ENCODE measurements around the gene NUMB. TPM values are rescaled to one million over a fixed set of nuclear protein-coding genes. Genes with fewer than 3 reads are reported as not detected.
A peak's percentile ranks its signal among the peaks of the same experiment; 100 is the strongest.

The NUMB gene
- polyA plus RNA-seq, 1 donor, result 88.3 TPM

DNA sequence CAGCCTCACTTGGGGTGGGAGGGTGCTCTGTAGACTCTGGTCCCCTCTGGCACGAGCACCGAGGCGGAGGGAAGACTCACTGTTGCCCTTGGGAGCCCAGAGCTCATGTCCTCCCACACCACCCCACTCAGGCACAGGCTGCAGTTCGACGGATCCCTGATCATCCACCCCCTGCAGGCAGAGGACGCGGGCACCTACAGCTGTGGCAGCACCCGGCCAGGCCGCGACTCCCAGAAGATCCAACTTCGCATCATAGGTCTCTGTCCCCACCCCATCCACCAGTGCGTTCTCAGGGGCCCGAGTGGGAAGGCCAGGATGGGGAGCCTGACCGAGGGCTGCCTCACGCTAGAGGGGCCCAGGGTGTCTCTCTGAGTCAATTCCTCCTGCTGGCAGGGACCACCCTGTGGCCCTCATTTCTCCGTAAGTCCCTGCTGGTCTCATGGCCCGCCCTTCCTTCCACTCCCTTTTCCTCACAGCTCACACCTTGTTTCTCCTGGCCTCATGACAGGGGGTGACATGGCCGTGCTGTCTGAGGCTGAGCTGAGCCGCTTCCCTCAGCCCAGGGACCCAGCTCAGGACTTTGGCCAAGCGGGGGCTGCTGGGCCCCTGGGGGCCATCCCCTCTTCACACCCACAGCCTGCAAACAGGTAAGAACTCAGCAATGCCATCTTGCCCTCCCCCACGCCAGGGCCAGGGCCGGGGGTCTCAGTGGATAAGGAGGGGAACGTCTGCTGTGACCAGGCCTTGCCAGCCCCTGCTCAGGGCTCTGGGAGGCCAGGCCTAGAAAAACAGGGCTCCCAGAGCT lies 194.1 kb downstream of the NUMB start:
- H3K36me3 ChIP-seq (ENCODE audit: control insufficient read depth, insufficient read depth, low read length), result peaks cover 76% of the 10 kb centered on the region
- no CpG with 5 or more reads among the region's 23 CpGs for WGBS (ENCODE audit: insufficient coverage, low lambda C conversion rate)
- no peaks in the 10 kb centered on the region for H3K9me3 ChIP-seq (ENCODE audit: control insufficient read depth, low read depth, low read length)
- peaks cover 24% of the 10 kb centered on the region for H3K4me1 ChIP-seq (ENCODE audit: control insufficient read depth, insufficient read depth, low read length)
- DNase-seq, result peak; percentile 63 to 81
- no peak overlapping the region for H3K4me3 ChIP-seq (ENCODE audit: low read length)
- H3K27me3 ChIP-seq (ENCODE audit: control insufficient read depth, insufficient read depth, low read length), result no peaks in the 10 kb centered on the region
- H3K27ac ChIP-seq (ENCODE audit: low read length), result peak overlapping the region; percentile 58

DNA sequence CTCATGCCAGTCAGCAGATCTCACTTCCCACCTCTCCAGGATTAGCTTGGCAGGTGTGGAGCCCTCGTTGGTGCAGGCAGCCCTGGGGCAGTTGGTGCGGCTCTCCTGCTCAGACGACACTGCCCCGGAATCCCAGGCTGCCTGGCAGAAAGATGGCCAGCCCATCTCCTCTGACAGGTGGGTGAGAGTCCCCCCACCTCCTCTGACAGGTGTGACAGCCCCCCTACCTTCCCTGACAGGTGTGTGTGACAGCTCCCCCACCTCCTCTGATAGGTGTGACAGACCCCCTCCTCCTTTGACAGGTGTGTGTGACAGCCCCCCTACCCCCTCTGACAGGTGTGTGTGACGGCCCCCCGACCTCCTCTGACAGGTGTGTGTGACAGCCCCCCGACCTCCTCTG lies 194.7 kb downstream of the NUMB start:
- H3K27me3 ChIP-seq (ENCODE audit: control insufficient read depth, insufficient read depth, low read length), result no peaks in the 10 kb centered on the region
- H3K36me3 ChIP-seq (ENCODE audit: control insufficient read depth, insufficient read depth, low read length), result peaks cover 77% of the 10 kb centered on the region
- H3K4me1 ChIP-seq (ENCODE audit: control insufficient read depth, insufficient read depth, low read length), result peaks cover 24% of the 10 kb centered on the region
- no peak overlapping the region for H3K4me3 ChIP-seq (ENCODE audit: low read length)
- no peak for DNase-seq
- no peaks in the 10 kb centered on the region for H3K9me3 ChIP-seq (ENCODE audit: control insufficient read depth, low read depth, low read length)
- WGBS (ENCODE audit: insufficient coverage, low lambda C conversion rate), result 90% methylated on average over 2 of the region's 7 CpGs
- peak overlapping the region; percentile 58 for H3K27ac ChIP-seq (ENCODE audit: low read length)

- Histone ChIP-seq H3K27ac (ENCODE audit: low read length) (no peak overlapping the region), H3K9me3 (ENCODE audit: control insufficient read depth, low read depth, low read length) (no peaks in the 10 kb centered on the region), H3K4me1 (ENCODE audit: control insufficient read depth, insufficient read depth, low read length) (peaks cover 24% of the 10 kb centered on the region), H3K4me3 (ENCODE audit: low read length) (no peak overlapping the region), H3K27me3 (ENCODE audit: control insufficient read depth, insufficient read depth, low read length) (no peaks in the 10 kb centered on the region), H3K36me3 (ENCODE audit: control insufficient read depth, insufficient read depth, low read length) (peaks cover 71% of the 10 kb centered on the region)
- DNase-seq, result no peak
- no CpG with 5 or more reads among the region's 20 CpGs for WGBS (ENCODE audit: insufficient coverage, low lambda C conversion rate)
Measured at GRCh38 chr14:73262427-73263183, 195.7 kb downstream of the NUMB start.

DNA sequence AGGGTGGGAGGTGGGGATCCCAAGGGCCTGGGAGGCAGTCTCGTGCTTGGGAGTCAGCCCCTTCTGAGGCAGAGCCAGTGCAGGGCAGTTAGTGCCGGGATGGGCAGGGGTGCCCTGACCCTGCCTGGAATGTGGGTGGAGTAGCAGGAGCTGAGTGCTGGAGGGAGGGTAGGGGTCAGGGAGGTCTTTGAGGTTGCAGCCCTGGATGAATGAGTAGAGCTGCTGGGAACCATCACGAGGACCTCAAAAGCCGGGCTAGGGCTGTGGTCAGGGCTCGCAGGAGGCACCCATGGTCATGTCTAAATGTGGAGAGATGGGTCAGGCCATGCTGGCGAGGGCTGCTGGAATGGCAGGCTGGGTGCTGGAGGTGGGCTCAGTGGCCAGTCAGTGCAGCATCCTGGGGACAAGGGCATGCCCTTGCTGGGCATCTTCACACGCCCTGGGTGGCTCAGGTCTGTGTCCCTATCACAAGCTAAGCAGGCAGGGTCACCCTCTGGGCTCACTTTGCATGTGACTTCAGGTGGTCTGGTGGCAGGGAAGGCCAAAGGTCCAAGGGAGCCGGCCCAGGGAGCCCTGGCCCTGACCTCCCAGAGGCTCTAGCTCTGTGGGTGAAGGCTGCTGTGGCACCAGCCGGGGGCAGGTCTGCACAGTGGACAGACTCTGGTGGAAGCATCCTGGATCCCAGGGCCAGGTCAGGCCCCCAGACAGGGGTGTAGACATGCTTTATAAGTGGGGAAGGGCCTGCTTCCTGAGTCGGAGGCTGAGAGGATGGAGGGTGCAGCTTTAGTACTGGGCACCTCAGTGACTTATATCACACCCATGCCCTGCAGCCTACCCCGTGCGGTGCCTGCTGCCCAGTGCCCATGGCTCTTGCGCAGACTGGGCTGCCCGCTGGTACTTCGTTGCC lies 196.6 kb downstream of the NUMB start:
- peaks cover 24% of the 10 kb centered on the region for H3K4me1 ChIP-seq (ENCODE audit: control insufficient read depth, insufficient read depth, low read length)
- DNase-seq, result no peak
- no peak overlapping the region for H3K27ac ChIP-seq (ENCODE audit: low read length)
- H3K4me3 ChIP-seq (ENCODE audit: low read length), result no peak overlapping the region
- no peaks in the 10 kb centered on the region for H3K27me3 ChIP-seq (ENCODE audit: control insufficient read depth, insufficient read depth, low read length)
- WGBS (ENCODE audit: insufficient coverage, low lambda C conversion rate), result no CpG with 5 or more reads among the region's 15 CpGs
- no peaks in the 10 kb centered on the region for H3K9me3 ChIP-seq (ENCODE audit: control insufficient read depth, low read depth, low read length)
- peaks cover 65% of the 10 kb centered on the region for H3K36me3 ChIP-seq (ENCODE audit: control insufficient read depth, insufficient read depth, low read length)

- Histone ChIP-seq H3K27ac (ENCODE audit: low read length) (no peak overlapping the region), H3K4me3 (ENCODE audit: low read length) (no peak overlapping the region), H3K4me1 (ENCODE audit: control insufficient read depth, insufficient read depth, low read length) (peaks cover 24% of the 10 kb centered on the region), H3K27me3 (ENCODE audit: control insufficient read depth, insufficient read depth, low read length) (no peaks in the 10 kb centered on the region), H3K36me3 (ENCODE audit: control insufficient read depth, insufficient read depth, low read length) (peaks cover 58% of the 10 kb centered on the region), H3K9me3 (ENCODE audit: control insufficient read depth, low read depth, low read length) (no peaks in the 10 kb centered on the region)
- no CpG with 5 or more reads among the region's 6 CpGs for WGBS (ENCODE audit: insufficient coverage, low lambda C conversion rate)
- no peak for DNase-seq
Measured at GRCh38 chr14:73261075-73261474, 197.3 kb downstream of the NUMB start.

DNA sequence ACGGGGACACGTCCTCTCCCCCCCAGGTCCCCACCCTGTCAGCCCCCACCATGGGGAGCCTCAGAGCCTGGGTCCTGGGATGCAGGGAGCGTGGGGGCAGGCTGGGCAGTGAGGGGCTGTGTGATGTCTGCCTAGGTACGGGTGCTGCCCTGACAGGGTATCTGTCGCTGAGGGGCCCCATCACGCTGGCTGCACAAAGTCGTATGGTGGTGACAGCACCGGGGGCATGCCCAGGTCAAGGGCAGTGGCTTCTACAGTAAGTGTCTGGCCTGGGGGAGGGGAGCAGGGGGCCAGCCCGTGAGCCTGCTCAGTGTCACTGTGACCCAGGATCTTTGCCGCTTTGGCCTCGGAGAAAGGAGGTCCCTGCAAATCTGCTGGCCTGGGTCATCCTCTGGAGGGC lies 197.8 kb downstream of the NUMB start:
- Histone ChIP-seq H3K4me1 (ENCODE audit: control insufficient read depth, insufficient read depth, low read length) (peaks cover 24% of the 10 kb centered on the region), H3K9me3 (ENCODE audit: control insufficient read depth, low read depth, low read length) (no peaks in the 10 kb centered on the region), H3K4me3 (ENCODE audit: low read length) (no peak overlapping the region), H3K27ac (ENCODE audit: low read length) (no peak overlapping the region), H3K36me3 (ENCODE audit: control insufficient read depth, insufficient read depth, low read length) (peaks cover 59% of the 10 kb centered on the region), H3K27me3 (ENCODE audit: control insufficient read depth, insufficient read depth, low read length) (no peaks in the 10 kb centered on the region)
- no peak for DNase-seq
- no CpG with 5 or more reads among the region's 11 CpGs for WGBS (ENCODE audit: insufficient coverage, low lambda C conversion rate)

DNA sequence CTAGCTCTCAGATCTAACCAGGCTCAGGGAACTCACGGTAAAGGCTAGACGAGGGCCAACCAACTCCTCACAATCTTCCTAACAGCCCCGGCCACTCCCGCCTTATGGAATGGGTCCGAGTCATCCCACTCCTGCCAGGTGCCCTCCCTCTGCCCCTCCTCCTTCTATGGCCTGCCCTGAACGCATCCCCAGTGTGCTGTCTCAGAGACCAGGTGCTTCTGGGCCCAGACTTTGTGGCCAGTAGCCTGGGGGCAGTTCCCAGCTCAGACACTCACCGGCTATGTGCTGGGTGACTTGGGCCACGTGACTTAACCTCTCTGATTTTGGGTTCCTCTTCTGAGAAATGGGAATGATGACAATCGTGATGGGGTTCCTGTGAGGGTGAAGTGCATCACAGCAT lies 198.5 kb downstream of the NUMB start:
- no CpG with 5 or more reads among the region's 9 CpGs for WGBS (ENCODE audit: insufficient coverage, low lambda C conversion rate)
- peaks cover 60% of the 10 kb centered on the region for H3K36me3 ChIP-seq (ENCODE audit: control insufficient read depth, insufficient read depth, low read length)
- peaks cover 17% of the 10 kb centered on the region for H3K4me1 ChIP-seq (ENCODE audit: control insufficient read depth, insufficient read depth, low read length)
- H3K9me3 ChIP-seq (ENCODE audit: control insufficient read depth, low read depth, low read length), result no peaks in the 10 kb centered on the region
- no peak overlapping the region for H3K4me3 ChIP-seq (ENCODE audit: low read length)
- no peak for DNase-seq
- no peak overlapping the region for H3K27ac ChIP-seq (ENCODE audit: low read length)
- no peaks in the 10 kb centered on the region for H3K27me3 ChIP-seq (ENCODE audit: control insufficient read depth, insufficient read depth, low read length)

DNA sequence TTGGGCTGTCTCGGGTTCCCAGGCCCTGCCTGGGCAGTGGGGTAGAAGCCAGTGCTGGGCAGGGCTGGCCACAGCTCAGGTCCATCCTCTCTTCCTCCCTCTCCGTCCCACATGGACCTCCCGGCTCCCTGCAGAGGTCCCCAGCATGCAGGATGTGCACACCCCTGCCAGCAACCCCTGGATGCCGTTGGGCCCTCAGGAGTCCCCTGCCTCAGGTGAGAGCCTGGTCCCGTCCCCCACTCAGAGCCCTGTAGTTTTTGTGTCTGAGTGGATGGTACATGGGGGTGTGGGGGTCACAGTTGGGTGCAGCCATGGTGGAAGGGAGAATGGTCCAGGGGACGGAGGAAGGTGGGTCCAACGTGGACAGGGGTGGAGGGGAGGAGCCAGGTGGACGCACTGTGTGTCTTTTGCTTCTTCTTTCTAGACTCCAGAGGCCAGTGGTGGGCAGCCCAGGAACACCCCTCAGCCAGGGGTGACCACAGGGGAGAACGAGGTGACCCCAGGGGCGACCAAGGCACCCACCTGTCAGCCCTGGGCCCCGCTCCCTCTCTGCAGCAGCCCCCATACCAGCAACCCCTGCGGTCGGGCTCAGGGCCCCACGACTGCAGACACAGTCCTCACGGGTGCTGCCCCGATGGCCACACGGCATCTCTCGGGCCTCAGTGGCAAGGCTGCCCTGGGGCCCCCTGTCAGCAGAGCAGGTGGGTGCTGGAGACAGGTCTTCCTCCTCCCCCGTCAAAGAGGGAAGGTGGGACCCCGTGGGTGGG lies 199.3 kb downstream of the NUMB start:
- WGBS (ENCODE audit: insufficient coverage, low lambda C conversion rate), result 100% methylated on average over 1 of the region's 20 CpGs
- H3K9me3 ChIP-seq (ENCODE audit: control insufficient read depth, low read depth, low read length), result no peaks in the 10 kb centered on the region
- no peaks in the 10 kb centered on the region for H3K27me3 ChIP-seq (ENCODE audit: control insufficient read depth, insufficient read depth, low read length)
- H3K36me3 ChIP-seq (ENCODE audit: control insufficient read depth, insufficient read depth, low read length), result peaks cover 63% of the 10 kb centered on the region
- peaks cover 9% of the 10 kb centered on the region for H3K4me1 ChIP-seq (ENCODE audit: control insufficient read depth, insufficient read depth, low read length)
- H3K27ac ChIP-seq (ENCODE audit: low read length), result no peak overlapping the region
- no peak for DNase-seq
- no peak overlapping the region for H3K4me3 ChIP-seq (ENCODE audit: low read length)

DNA sequence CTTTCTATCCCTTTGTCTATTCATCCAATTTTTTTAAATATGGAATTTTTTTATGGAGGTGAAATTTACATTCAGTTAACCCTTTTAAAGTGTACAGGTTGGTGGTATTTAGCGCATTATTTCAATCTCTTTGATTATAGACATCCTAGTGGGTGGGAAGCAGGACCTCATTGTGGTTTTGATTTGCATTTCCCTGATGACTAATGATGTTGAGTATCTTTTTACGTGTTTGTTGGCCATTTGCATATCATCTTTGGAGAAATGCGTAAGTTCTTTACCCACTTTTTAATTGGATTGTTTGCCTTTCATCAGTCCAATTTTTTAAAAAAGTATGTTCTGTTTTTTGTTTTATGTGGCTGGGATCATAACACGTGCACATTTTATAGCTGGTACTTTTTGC lies 200.3 kb downstream of the NUMB start:
- Histone ChIP-seq H3K27me3 (ENCODE audit: control insufficient read depth, insufficient read depth, low read length) (no peaks in the 10 kb centered on the region), H3K36me3 (ENCODE audit: control insufficient read depth, insufficient read depth, low read length) (peaks cover 58% of the 10 kb centered on the region), H3K4me3 (ENCODE audit: low read length) (no peak overlapping the region), H3K4me1 (ENCODE audit: control insufficient read depth, insufficient read depth, low read length) (no peaks in the 10 kb centered on the region), H3K27ac (ENCODE audit: low read length) (no peak overlapping the region), H3K9me3 (ENCODE audit: control insufficient read depth, low read depth, low read length) (no peaks in the 10 kb centered on the region)
- 100% methylated on average over 1 of the region's 4 CpGs for WGBS (ENCODE audit: insufficient coverage, low lambda C conversion rate)
- no peak for DNase-seq

Measured in large intestine (tissue), 3 donors.